H9 (cell line): Measurements from ENCODE around the gene PEA15. TPM values are rescaled to one million over a fixed set of nuclear protein-coding genes. Genes with fewer than 3 reads are reported as not detected.

Experiments used
- DNase-seq: peaks from one replicate; pipeline ENCODE4 v3.0.0-alpha.2; 2017
- H2AFZ ChIP-seq: one replicate; pipeline ENCODE4 v1.6.1; 2013; ENCODE audit warnings: mild to moderate bottlenecking, low read length, control low read depth, moderate library complexity
- H2AK5ac ChIP-seq: 2 replicates; pipeline ENCODE4 v1.6.1; 2013; ENCODE audit warnings: low read length, control low read depth, mixed read lengths; ENCODE audit not compliant: insufficient read length
- H2BK120ac ChIP-seq: one replicate; pipeline ENCODE4 v1.6.1; 2013; ENCODE audit warnings: low read depth, mild to moderate bottlenecking, low read length, control low read depth, inconsistent platforms; ENCODE audit not compliant: poor library complexity, severe bottlenecking
- H2BK12ac ChIP-seq: 2 replicates; pipeline ENCODE4 v1.6.1; 2013; ENCODE audit warnings: low read length, control low read depth, mixed read lengths, low read depth; ENCODE audit not compliant: insufficient read length
- H2BK15ac ChIP-seq: 2 replicates; pipeline ENCODE4 v1.6.1; 2013; ENCODE audit warnings: low read depth, low read length, control low read depth
- H2BK20ac ChIP-seq: one replicate; pipeline ENCODE4 v1.6.1; 2013; ENCODE audit warnings: low read depth, mild to moderate bottlenecking, low read length, control low read depth, inconsistent platforms; ENCODE audit not compliant: poor library complexity, severe bottlenecking
- H2BK5ac ChIP-seq: 2 replicates; pipeline ENCODE4 v1.6.1; 2013; ENCODE audit warnings: low read length, control low read depth, mixed read lengths; ENCODE audit not compliant: insufficient read length
- H3K14ac ChIP-seq: 2 replicates; pipeline ENCODE4 v1.6.1; 2013; ENCODE audit warnings: low read length, control low read depth; ENCODE audit not compliant: insufficient read depth
- H3K18ac ChIP-seq: 2 replicates; pipeline ENCODE4 v1.6.1; 2013; ENCODE audit warnings: low read depth, mild to moderate bottlenecking, mixed read lengths, low read length, control low read depth; ENCODE audit not compliant: insufficient read length
- H3K23ac ChIP-seq: 2 replicates; pipeline ENCODE4 v1.6.1; 2013; ENCODE audit warnings: low read length, control low read depth, mixed read lengths, low read depth; ENCODE audit not compliant: insufficient read length
- H3K23me2 ChIP-seq: 2 replicates; pipeline ENCODE4 v1.6.1; 2013; ENCODE audit warnings: low read depth, mild to moderate bottlenecking, mixed read lengths, low read length, control low read depth; ENCODE audit not compliant: insufficient read length, poor library complexity, severe bottlenecking
- H3K27ac ChIP-seq: 2 replicates; pipeline ENCODE4 v1.5.1; 2013; ENCODE audit warnings: low read length, control low read depth, mixed read lengths, low read depth; ENCODE audit not compliant: insufficient read length
- H3K27me3 ChIP-seq: 2 replicates; pipeline ENCODE4 v1.6.1; 2013; ENCODE audit warnings: low read length, control low read depth, inconsistent platforms; ENCODE audit not compliant: insufficient read depth
- H3K4ac ChIP-seq: 2 replicates; pipeline ENCODE4 v1.6.1; 2013; ENCODE audit warnings: low read depth, mild to moderate bottlenecking, control low read depth, inconsistent platforms, low read length, moderate library complexity
- H3K4me1 ChIP-seq: 2 replicates; pipeline ENCODE4 v1.6.1; 2013; ENCODE audit warnings: low read length, control low read depth, inconsistent platforms; ENCODE audit not compliant: insufficient read depth
- H3K4me2 ChIP-seq: 2 replicates; pipeline ENCODE4 v1.6.1; 2013; ENCODE audit warnings: low read length, control low read depth, mixed read lengths; ENCODE audit not compliant: insufficient read length, insufficient read depth
- H3K56ac ChIP-seq: 2 replicates; pipeline ENCODE4 v1.6.1; 2013; ENCODE audit warnings: low read depth, mild to moderate bottlenecking, mixed read lengths, low read length, control low read depth; ENCODE audit not compliant: insufficient read length
- H3K79me1 ChIP-seq: 2 replicates; pipeline ENCODE4 v1.6.1; 2013; ENCODE audit warnings: low read depth, mild to moderate bottlenecking, moderate library complexity, low read length, control low read depth, inconsistent platforms; ENCODE audit not compliant: insufficient read depth, poor library complexity, severe bottlenecking
- H3K79me2 ChIP-seq: 2 replicates; pipeline ENCODE4 v1.6.1; 2013; ENCODE audit warnings: low read length, control low read depth, inconsistent platforms; ENCODE audit not compliant: insufficient read depth
- H3K9ac ChIP-seq: 2 replicates; pipeline ENCODE4 v1.6.1; 2013; ENCODE audit warnings: low read length, control low read depth, mixed read lengths; ENCODE audit not compliant: insufficient read length; ENCODE audit errors: extremely low read depth
- H3K9me3 ChIP-seq: one replicate; pipeline ENCODE4 v1.6.1; 2013; ENCODE audit warnings: low read depth, low read length, inconsistent platforms; ENCODE audit not compliant: control insufficient read depth
- H3T11ph ChIP-seq: one replicate; pipeline ENCODE4 v1.6.1; 2013; ENCODE audit warnings: mild to moderate bottlenecking, low read length, control low read depth, inconsistent platforms
- H4K20me1 ChIP-seq: one replicate; pipeline ENCODE4 v1.6.1; 2013; ENCODE audit not compliant: control insufficient read depth, insufficient read length, insufficient read depth
- H4K5ac ChIP-seq: 2 replicates; pipeline ENCODE4 v1.6.1; 2013; ENCODE audit warnings: low read depth, mild to moderate bottlenecking, mixed read lengths, low read length, control low read depth; ENCODE audit not compliant: insufficient read length
- H4K8ac ChIP-seq: replicated peaks from 2 replicates; pipeline ENCODE4 v1.6.1; 2013; ENCODE audit warnings: low read length, control low read depth, mixed read lengths, low read depth; ENCODE audit not compliant: insufficient read length
- H4K91ac ChIP-seq: 2 replicates; pipeline ENCODE4 v1.6.1; 2013; ENCODE audit warnings: low read depth, mild to moderate bottlenecking, moderate library complexity, mixed read lengths, low read length, control low read depth; ENCODE audit not compliant: insufficient read length
- H3K27ac Mint-ChIP-seq, 3 experiments: 2 replicates in 2 of 3; 3 replicates in 1 of 3; pipeline ENCODE4 v1.8.0; 2020 to 2021; ENCODE audit warnings: mixed read lengths in 3 of 3, mild to moderate bottlenecking in 1 of 3, moderate library complexity in 1 of 3
- H3K27me3 Mint-ChIP-seq: 2 replicates; pipeline ENCODE4 v1.8.0; 2021; ENCODE audit warnings: low read depth, mild to moderate bottlenecking, moderate library complexity, mixed read lengths
- H3K36me3 Mint-ChIP-seq, 3 experiments: 2 replicates in 2 of 3; 3 replicates in 1 of 3; pipeline ENCODE4 v1.8.0; 2020 to 2021; ENCODE audit warnings: low read depth in 3 of 3, mixed read lengths in 3 of 3; ENCODE audit not compliant: insufficient read depth in 1 of 3
- H3K4me1 Mint-ChIP-seq, 2 experiments: 2 replicates each; pipeline ENCODE4 v1.8.0; 2020; ENCODE audit warnings: mixed read lengths in 2 of 2
- H3K4me3 Mint-ChIP-seq, 2 experiments: 2 replicates in 1 of 2; 3 replicates in 1 of 2; pipeline ENCODE4 v1.8.0; 2020 to 2021; ENCODE audit warnings: mild to moderate bottlenecking in 2 of 2, mixed read lengths in 2 of 2, moderate library complexity in 1 of 2
- H3K9me3 Mint-ChIP-seq, 2 experiments: 2 replicates in 1 of 2; 3 replicates in 1 of 2; pipeline ENCODE4 v1.8.0; 2020; ENCODE audit warnings: mild to moderate bottlenecking in 2 of 2, mixed read lengths in 2 of 2, moderate library complexity in 1 of 2
- CTCF ChIP-seq: fragments of 200-600 bp; sonication (generic); conservative IDR thresholded peaks from 3 replicates; pipeline ENCODE4 v1.8.0; 2021; ENCODE audit warnings: antibody characterized with exemption, mild to moderate bottlenecking
- WGBS: extraction: QIAGEN DNeasy Blood & Tissue Kit; methylation state at CpG from one replicate; pipeline ENCODE4 v1.1.7; 2013; ENCODE audit warnings: missing lambda C conversion rate, low lambda C conversion rate, mixed read lengths; ENCODE audit not compliant: insufficient read length; ENCODE audit errors: extremely low coverage; 5-methylcytosine and 5-hydroxymethylcytosine counted together
- total RNA-seq: library from RNA; stranded (reverse); gene quantifications from 2 replicates; pipeline ENCODE4 v1.2.1, GENCODE V29; 2021

Gene PEA15
- total RNA-seq, 1 experiment from 2014 or later: 82.1 TPM

- Histone ChIP-seq H3K4me2 (peak within 1 kb of the TSS; percentile 42), H3K23me2 (peaks cover 4% of the 10 kb centered on the region), H2BK15ac (no peak within 1 kb of the TSS), H3K79me2 (peaks cover 6% of the 10 kb centered on the region), H2BK20ac (no peak within 1 kb of the TSS), H2AK5ac (no peak within 1 kb of the TSS), H2BK12ac (no peak within 1 kb of the TSS), H3K4ac (no peak within 1 kb of the TSS), H3K56ac (peak within 1 kb of the TSS; percentile 48), H4K8ac (no peak within 1 kb of the TSS), H3K18ac (peak within 1 kb of the TSS; percentile 84), H2AFZ (peak within 1 kb of the TSS; percentile 43), H4K20me1 (no peaks in the 10 kb centered on the region), H2BK5ac (peak within 1 kb of the TSS; percentile 19), H3K4me1 (0 out of 2 replicates have a peak, but pooled peaks cover 2% of the 10 kb centered on the region), H3K23ac (no peak within 1 kb of the TSS), H3K27ac (peak within 1 kb of the TSS; percentile 81), H3K14ac (peak within 1 kb of the TSS; percentile 89), H3K9ac (peak within 1 kb of the TSS; percentile 98), H4K5ac (peak within 1 kb of the TSS; percentile 72), H3K79me1 (peaks cover 2% of the 10 kb centered on the region), H3K9me3 (no peaks in the 10 kb centered on the region), H3T11ph (no peak within 1 kb of the TSS), H3K27me3 (no peaks in the 10 kb centered on the region), H2BK120ac (no peak within 1 kb of the TSS), H4K91ac (no peak within 1 kb of the TSS)
- peak; percentile 98 for DNase-seq
- Mint-ChIP-seq H3K4me1 (peaks cover 25 to 31% of the 10 kb centered on the region in 2 experiments), H3K9me3 (no peaks in the 10 kb centered on the region), H3K27me3 (peaks cover 16% of the 10 kb centered on the region), H3K27ac (peak within 1 kb of the TSS; percentile 98 to 100 (median 99)), H3K36me3 (peaks cover 7 to 20% (median 12%) of the 10 kb centered on the region in 3 experiments), H3K4me3 (peak within 1 kb of the TSS; percentile 98 to 100)
- TF ChIP-seq CTCF: no peak; the same call in 2 of the 3 replicates
- no CpG with 5 or more reads among the region's 67 CpGs for WGBS
Measured at GRCh38 chr1:160261893-160262794, 57.0 kb downstream of the PEA15 start, which contains the start of gene DCAF8. TSS of gene DCAF8 (minus strand) at chr1:160262549. CDS start at chr1:160244008, 18,541 bp downstream.
